Kidney (tissue), 14 donors: ENCODE data around the gene RAB29. TPM values are rescaled to one million over a fixed set of nuclear protein-coding genes. Genes with fewer than 3 reads are reported as not detected.

ENCODE experiments used
- DNase-seq, 5 donors: peaks; one replicate each; pipeline ENCODE4 v3.0.0-alpha.2; 2013 to 2020
- FAIRE-seq: peaks from 2 replicates; lab custom pipeline; 2012; peaks lifted over from hg19 to GRCh38; lab: Jason Lieb, UNC
- H3K27ac ChIP-seq, 2 donors: one replicate each; pipeline ENCODE4 v1.7.0; 2013; ENCODE audit warnings: low read depth in 2 of 2, low read length in 2 of 2, inconsistent platforms in 1 of 2
- H3K27me3 ChIP-seq: one replicate; pipeline ENCODE4 v1.7.1; 2013; ENCODE audit warnings: low read length, inconsistent platforms; ENCODE audit not compliant: control insufficient read depth, insufficient read depth
- H3K36me3 ChIP-seq, 3 donors: one replicate each; pipeline versions ENCODE4 v1.7.0 to v1.7.1; 2013; ENCODE audit warnings: low read length in 3 of 3, control low read depth in 1 of 3, inconsistent platforms in 1 of 3; ENCODE audit not compliant: insufficient read depth in 3 of 3, control insufficient read depth in 2 of 3
- H3K4me1 ChIP-seq, 3 donors: one replicate each; pipeline versions ENCODE4 v1.7.0 to v1.7.1; 2013; ENCODE audit warnings: low read length in 3 of 3, inconsistent platforms in 1 of 3, low read depth in 1 of 3; ENCODE audit not compliant: control insufficient read depth in 2 of 3, insufficient read depth in 2 of 3
- H3K4me3 ChIP-seq, 3 donors: one replicate each; pipeline versions ENCODE4 v1.7.0 to v1.8.1; 2013; ENCODE audit warnings: low read length in 3 of 3, control low read depth in 1 of 3, inconsistent platforms in 1 of 3
- H3K9ac ChIP-seq, 3 donors: one replicate each; pipeline versions ENCODE4 v1.7.0 to v1.7.1; 2013; ENCODE audit warnings: low read length in 3 of 3, control low read depth in 1 of 3, inconsistent platforms in 1 of 3
- H3K9me3 ChIP-seq, 3 donors: one replicate each; pipeline versions ENCODE4 v1.7.0 to v1.7.1; 2013; ENCODE audit warnings: low read length in 3 of 3, control low read depth in 1 of 3, inconsistent platforms in 1 of 3; ENCODE audit not compliant: control insufficient read depth in 2 of 3, insufficient read depth in 1 of 3
- CTCF ChIP-seq: IDR thresholded peaks from 3 replicates; pipeline ENCODE4 v1.5.1; 2012; ENCODE audit warnings: mild to moderate bottlenecking, moderate library complexity, borderline replicate concordance; ENCODE audit not compliant: insufficient read depth; ENCODE audit errors: extremely low read depth
- intact Hi-C: fragments of 100-400 bp; cut with DNase I; formaldehyde crosslinking; loops from one replicate; pipeline ENCODE4 v1.11.1; 2022
- polyA plus RNA-seq: library from polyadenylated mRNA; stranded (reverse); fragments of 350-450 nt; fragmentation: Illumina TruSeq; extraction: RNeasy Lipid Tissue Mini Kit (QIAGEN cat#74804); gene quantifications from one replicate; pipeline ENCODE4 v1.2.3, GENCODE V29; 2014; ENCODE audit warnings: low read depth, low replicate concordance; ENCODE audit not compliant: insufficient read depth
- total RNA-seq: library from RNA; stranded (reverse); fragmentation: NEBNext Ultra II Directional; extraction: Animal tissue kit (Norgen Biotek cat#: 25700); gene quantifications from one replicate; pipeline ENCODE4 v1.2.1, GENCODE V29; 2021
- donor health status: control.
- donor health status: control.
- donor health status: control.
- donor health status: control.
- donor health status: control.
- donor health status: DM: yes; HTN: yes; CAD: no.
- donor health status: Normal renal cell carcinoma (clear cell type).

The RAB29 gene
- total and polyA plus RNA-seq, 2 donors from 2014 or later = 25.9 to 52.4 TPM

GRCh38 chr1:205797168-205797567 is 21.9 kb upstream of the RAB29 start:
- peaks cover 4 to 74% (median 50%) of the 10 kb centered on the region in 3 donors for H3K36me3 ChIP-seq
- intact Hi-C loops = no loop called here
- no peak for TF ChIP-seq CTCF
- H3K27me3 ChIP-seq = no peaks in the 10 kb centered on the region
- no peak overlapping the region for H3K4me3 ChIP-seq
- H3K9ac ChIP-seq = no peak overlapping the region
- FAIRE-seq (no peak), DNase-seq (no peak)
- no peak overlapping the region for H3K27ac ChIP-seq
- H3K4me1 ChIP-seq = no peaks in the 10 kb centered on the region
- H3K9me3 ChIP-seq = no peaks in the 10 kb centered on the region

DNA sequence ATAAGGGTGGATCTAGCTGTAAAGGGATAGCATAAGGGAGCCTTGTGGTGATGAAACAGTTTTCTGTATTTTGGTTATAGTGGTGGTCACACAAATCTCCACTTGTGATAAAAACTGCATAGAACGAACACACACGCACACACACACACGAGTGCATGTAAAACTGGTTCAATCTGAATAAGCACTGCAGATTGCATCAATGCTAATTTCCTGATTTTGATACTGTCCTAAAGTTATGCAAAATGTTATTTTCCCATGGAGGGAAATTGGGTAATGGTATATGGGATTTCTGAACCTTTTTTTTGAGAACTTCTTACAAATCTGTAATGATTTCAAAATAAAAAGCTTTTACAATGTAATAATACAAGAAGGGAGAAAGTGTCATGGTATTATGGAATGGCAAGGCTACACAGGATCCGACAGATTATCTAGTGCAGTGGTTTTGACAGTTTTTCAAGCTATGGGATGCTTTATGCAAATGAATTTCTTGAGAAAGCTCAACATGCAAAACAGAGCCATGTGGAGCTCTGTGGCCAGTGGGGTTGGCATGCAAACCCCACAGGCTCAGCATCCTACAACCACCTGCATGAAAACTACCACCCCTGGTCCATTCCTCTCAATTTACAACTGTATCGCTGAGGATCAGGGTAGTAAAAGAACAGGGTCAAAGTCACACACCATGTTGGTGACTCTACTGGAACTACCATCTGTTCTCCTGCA is 18.9 kb upstream of the RAB29 start:
- Histone ChIP-seq H3K9ac (no peak overlapping the region), H3K4me1 (no peaks in the 10 kb centered on the region), H3K9me3 (no peaks in the 10 kb centered on the region), H3K36me3 (peaks cover 4 to 64% (median 49%) of the 10 kb centered on the region in 3 donors), H3K27ac (no peak overlapping the region), H3K4me3 (no peak overlapping the region), H3K27me3 (no peaks in the 10 kb centered on the region)
- TF ChIP-seq CTCF = no peak
- FAIRE-seq (no peak), DNase-seq (no peak)
- intact Hi-C loops = loop anchor here (5.0 kb wide), 1 partner anchor 183 kb away; no protein-coding TSS in a partner anchor

DNA sequence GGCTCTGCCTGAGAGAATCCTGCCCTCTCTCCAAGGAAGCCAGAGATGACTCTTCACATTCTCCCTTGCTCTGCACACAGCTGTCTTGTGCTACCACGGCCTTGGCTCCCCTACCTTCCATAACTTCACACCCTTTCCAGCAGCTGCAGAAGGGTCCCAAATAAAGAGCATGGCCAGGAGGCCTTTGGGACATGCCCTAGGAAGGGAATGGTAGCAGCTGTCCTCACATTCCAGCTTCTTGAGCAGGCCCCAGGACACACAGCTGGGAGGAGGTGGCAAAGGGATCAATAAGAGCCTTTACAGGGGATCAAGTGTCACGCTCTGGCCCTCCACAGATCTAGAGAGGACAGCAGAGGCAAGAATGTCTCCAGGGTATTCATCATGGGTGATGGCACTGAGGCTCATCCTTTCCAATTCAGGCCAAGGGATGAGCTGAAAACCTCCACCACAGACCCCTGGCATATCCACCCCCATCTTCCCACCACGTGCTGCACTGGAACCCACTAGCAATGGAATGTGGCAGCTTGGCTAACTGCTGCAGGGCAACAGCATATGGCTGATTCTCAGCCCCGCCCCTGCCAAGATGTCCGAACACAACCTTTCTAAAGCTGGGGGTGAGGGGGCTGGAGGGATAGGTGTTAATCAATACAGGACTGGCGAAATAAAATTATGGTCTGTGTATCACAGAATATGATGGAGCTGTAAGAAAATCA is 17.8 kb upstream of the RAB29 start:
- no peak for DNase-seq
- Histone ChIP-seq H3K9ac (no peak overlapping the region), H3K27me3 (no peaks in the 10 kb centered on the region), H3K27ac (no peak overlapping the region), H3K9me3 (no peaks in the 10 kb centered on the region), H3K4me3 (no peak overlapping the region), H3K36me3 (peaks cover 4 to 54% (median 41%) of the 10 kb centered on the region in 3 donors), H3K4me1 (no peaks in the 10 kb centered on the region)
- no peak for TF ChIP-seq CTCF
- no peak for FAIRE-seq
- intact Hi-C loops = loop anchor here (5.0 kb wide), 1 partner anchor 184 kb away; no protein-coding TSS in a partner anchor
